HepG2 (cell line): Measurements from ENCODE around the gene CADM3.

Experiments
- ATF3 ChIP-seq: sonication (generic); formaldehyde crosslinking; IDR thresholded peaks from 2 replicates; pipeline ENCODE4 v1.4.0; 2020; ENCODE audit warnings: missing genetic modification reagents
- CHD2 ChIP-seq: IDR thresholded peaks from 2 replicates; pipeline ENCODE4 v1.6.1; 2011; ENCODE audit warnings: low read depth, low read length, improper control_type of control experiment
- CTCF ChIP-seq: sonication (generic); formaldehyde crosslinking; IDR thresholded peaks from 2 replicates; pipeline ENCODE4 v1.5.0; 2020; ENCODE audit warnings: mild to moderate bottlenecking, missing genetic modification reagents, moderate library complexity
- ETV6 ChIP-seq: sonication (generic); formaldehyde crosslinking; conservative IDR thresholded peaks from 2 replicates; pipeline ENCODE4 v1.4.0; 2020; ENCODE audit warnings: missing genetic modification reagents
- MAFK ChIP-seq, 2 experiments: IDR thresholded peaks in 1 of 2; conservative IDR thresholded peaks in 1 of 2; 2 replicates each; pipeline ENCODE4 v1.6.1; 2011; ENCODE audit warnings: improper control_type of control experiment in 2 of 2, low read length in 2 of 2
- SMC3 ChIP-seq: IDR thresholded peaks from 2 replicates; pipeline ENCODE4 v1.6.1; 2011; ENCODE audit warnings: low read length, improper control_type of control experiment
- TSC22D2 ChIP-seq: sonication (generic); formaldehyde crosslinking; IDR thresholded peaks from 2 replicates; pipeline ENCODE4 v1.5.1; 2020; ENCODE audit warnings: missing genetic modification reagents, mild to moderate bottlenecking, borderline replicate concordance
- XRCC5 ChIP-seq: fragments of 200-400 bp; formaldehyde crosslinking; optimal IDR thresholded peaks from 2 replicates; pipeline ENCODE3; 2017; ENCODE audit warnings: mild to moderate bottlenecking, low read length
- ZBTB40 ChIP-seq, 2 experiments: fragments of 450-650 bp in 1 of 2; sonication (generic) in 1 of 2; formaldehyde crosslinking in 1 of 2; IDR thresholded peaks; 2 replicates each; pipeline versions ENCODE4 v1.6.1 to v1.8.0; 2016 to 2022; ENCODE audit warnings: antibody characterized with exemption in 1 of 2, mild to moderate bottlenecking in 1 of 2, missing genetic modification reagents in 1 of 2
- ZFP82 ChIP-seq: sonication (generic); formaldehyde crosslinking; IDR thresholded peaks from 2 replicates; pipeline ENCODE4 v1.5.1; 2020; ENCODE audit warnings: mild to moderate bottlenecking, missing genetic modification reagents, borderline replicate concordance
- ZNF224 ChIP-seq: sonication (generic); formaldehyde crosslinking; IDR thresholded peaks from 2 replicates; pipeline ENCODE4 v1.5.0; 2020; ENCODE audit warnings: mild to moderate bottlenecking, missing genetic modification reagents
- ZNF710 ChIP-seq: sonication (generic); formaldehyde crosslinking; IDR thresholded peaks from 2 replicates; pipeline ENCODE4 v1.5.0; 2020; ENCODE audit warnings: mild to moderate bottlenecking, missing genetic modification reagents, borderline replicate concordance

- no peak for TF ChIP-seq TSC22D2
- no peak for TF ChIP-seq SMC3
- no peak for TF ChIP-seq ETV6 (CRISPR knock-in tag)
- TF ChIP-seq CHD2: no peak
- TF ChIP-seq ZFP82 (CRISPR knock-in tag): no peak
- no peak for TF ChIP-seq CTCF
- no peak for TF ChIP-seq ZNF710
- TF ChIP-seq XRCC5: no peak
- no peak for TF ChIP-seq ZBTB40 (IDR thresholded peaks at IDR 0.05)
- TF ChIP-seq ZBTB40 (CRISPR knock-in tag; IDR thresholded peaks at IDR 0.05): no peak
- TF ChIP-seq ZNF224 (CRISPR knock-in tag): no peak
- TF ChIP-seq ATF3 (CRISPR knock-in tag): no peak
- TF ChIP-seq MAFK (conservative IDR thresholded peaks at IDR 0.05 in 1 of 2, IDR thresholded peaks at IDR 0.05 in 1 of 2; ENCODE audit: low read length in 2 of 2): no peak
Observed at GRCh38 chr1:159205225-159205624, 33.8 kb downstream of the CADM3 start.
